HEK293T (cell line): Measurements from ENCODE around the gene COPS3.

Experiments
- ARNT ChIP-seq: fragments of 450-650 bp; IDR thresholded peaks from 2 replicates; pipeline ENCODE4 v1.6.1; 2017; ENCODE audit warnings: mild to moderate bottlenecking
- BHLHE40 ChIP-seq: fragments of 450-650 bp; IDR thresholded peaks from 2 replicates; pipeline ENCODE4 v1.6.1; 2016; ENCODE audit warnings: mild to moderate bottlenecking, moderate library complexity, borderline replicate concordance
- CTBP1 ChIP-seq: fragments of 450-650 bp; IDR thresholded peaks from 2 replicates; pipeline ENCODE4 v1.6.1; 2016; ENCODE audit warnings: borderline replicate concordance
- FOXA1 ChIP-seq: fragments of 450-650 bp; IDR thresholded peaks from 2 replicates; pipeline ENCODE4 v1.6.1; 2016; ENCODE audit warnings: mild to moderate bottlenecking
- FOXK2 ChIP-seq: fragments of 450-650 bp; IDR thresholded peaks from 2 replicates; pipeline ENCODE4 v1.6.1; 2016; ENCODE audit warnings: mild to moderate bottlenecking
- FOXM1 ChIP-seq: fragments of 450-650 bp; IDR thresholded peaks from 2 replicates; pipeline ENCODE4 v1.6.1; 2017; ENCODE audit warnings: mild to moderate bottlenecking, borderline replicate concordance
- HDGF ChIP-seq: fragments of 450-650 bp; IDR thresholded peaks from 2 replicates; pipeline ENCODE4 v1.6.1; 2017; ENCODE audit warnings: antibody characterized with exemption, borderline replicate concordance
- SUZ12 ChIP-seq: fragments of 450-650 bp; IDR thresholded peaks from 2 replicates; pipeline ENCODE4 v1.6.1; 2016; ENCODE audit warnings: mild to moderate bottlenecking
- TARDBP ChIP-seq: fragments of 450-650 bp; IDR thresholded peaks from 2 replicates; pipeline ENCODE4 v1.6.1; 2016
- ZNF384 ChIP-seq: fragments of 450-650 bp; IDR thresholded peaks from 2 replicates; pipeline ENCODE4 v1.6.1; 2016

GRCh38 chr17:17236295-17237025 is 44.6 kb downstream of the COPS3 start:
- no peak for TF ChIP-seq CTBP1
- TF ChIP-seq ZNF384: no peak
- no peak for TF ChIP-seq ARNT
- TF ChIP-seq BHLHE40: no peak
- no peak for TF ChIP-seq HDGF
- TF ChIP-seq SUZ12: no peak
- TF ChIP-seq FOXK2: no peak
- TF ChIP-seq FOXM1: no peak
- no peak for TF ChIP-seq FOXA1
- no peak for TF ChIP-seq TARDBP
